HEK293 (cell line): ENCODE measurements around the gene NFKBIL1.

ENCODE experiments used
- CTCF ChIA-PET: fragments of 350-600 bp; formaldehyde crosslinking; extraction: SDS; loops from one replicate; lab custom pipeline; 2021; ENCODE audit warnings: antibody characterized with exemption; lab: Yijun Ruan, JAX
- POLR2A ChIA-PET: fragments of 300-600 bp; formaldehyde crosslinking; extraction: SDS; loops from one replicate; lab custom pipeline; 2020; ENCODE audit warnings: antibody characterized with exemption, inconsistent platforms; lab: Yijun Ruan, JAX
- H3K27ac ChIP-seq: fragments of 200-500 bp; sonication (Bioruptor generic); 2 replicates; pipeline ENCODE4 v1.5.1; 2014; ENCODE audit warnings: low read depth, low read length, control low read depth, inconsistent platforms; ENCODE audit errors: extremely low read depth
- H3K36me3 ChIP-seq, 2 experiments: fragments of 200-500 bp in 1 of 2; sonication (Bioruptor generic) in 1 of 2; 1 replicate in 1 of 2; 2 replicates in 1 of 2; pipeline ENCODE4 v1.5.1; 2014 to 2017; ENCODE audit warnings: inconsistent platforms in 2 of 2, low read length in 2 of 2; ENCODE audit not compliant: control insufficient read depth in 2 of 2, insufficient read depth in 1 of 2
- H3K4me1 ChIP-seq: fragments of 200-500 bp; sonication (Bioruptor generic); 2 replicates; pipeline ENCODE4 v1.5.1; 2014; ENCODE audit warnings: mild to moderate bottlenecking, low read length, inconsistent platforms; ENCODE audit not compliant: control insufficient read depth, insufficient read depth
- H3K4me3 ChIP-seq: 2 replicates; pipeline ENCODE4 v1.5.1; 2011; ENCODE audit warnings: low read depth, mild to moderate bottlenecking, control low read depth, low read length, moderate library complexity
- H3K9me3 ChIP-seq: fragments of 200-500 bp; sonication (Bioruptor generic); 2 replicates; pipeline ENCODE4 v1.5.1; 2014; ENCODE audit warnings: low read depth, low read length, inconsistent platforms; ENCODE audit not compliant: control insufficient read depth, insufficient read depth
- KLF17 ChIP-seq: fragments of 450-650 bp; formaldehyde crosslinking; IDR thresholded peaks from 2 replicates; pipeline ENCODE4 v1.5.1; 2016; ENCODE audit warnings: missing biosample characterization, missing genetic modification characterization
- MZF1 ChIP-seq: fragments of 450-650 bp; formaldehyde crosslinking; IDR thresholded peaks from 2 replicates; pipeline ENCODE4 v1.5.1; 2017; ENCODE audit warnings: missing biosample characterization, missing genetic modification characterization, borderline replicate concordance
- SCRT2 ChIP-seq: fragments of 450-650 bp; formaldehyde crosslinking; IDR thresholded peaks from 2 replicates; pipeline ENCODE4 v1.5.1; 2016; ENCODE audit warnings: missing biosample characterization, missing genetic modification characterization
- SP3 ChIP-seq: fragments of 450-650 bp; formaldehyde crosslinking; IDR thresholded peaks from 2 replicates; pipeline ENCODE4 v1.5.1; 2016; ENCODE audit warnings: missing biosample characterization, missing genetic modification characterization
- YY2 ChIP-seq: fragments of 450-650 bp; formaldehyde crosslinking; IDR thresholded peaks from 2 replicates; pipeline ENCODE4 v1.5.1; 2016; ENCODE audit warnings: missing biosample characterization, missing genetic modification characterization
- ZBTB8A ChIP-seq: fragments of 450-650 bp; formaldehyde crosslinking; IDR thresholded peaks from 2 replicates; pipeline ENCODE4 v1.5.1; 2016; ENCODE audit warnings: missing biosample characterization, missing genetic modification characterization
- ZFHX2 ChIP-seq: fragments of 450-650 bp; formaldehyde crosslinking; conservative IDR thresholded peaks from 2 replicates; pipeline ENCODE4 v1.5.1; 2016; ENCODE audit warnings: missing biosample characterization, missing genetic modification characterization
- ZNF132 ChIP-seq: fragments of 450-650 bp; formaldehyde crosslinking; IDR thresholded peaks from 2 replicates; pipeline ENCODE4 v1.5.1; 2017; ENCODE audit warnings: missing biosample characterization, missing genetic modification characterization, borderline replicate concordance
- ZNF140 ChIP-seq: fragments of 450-650 bp; formaldehyde crosslinking; IDR thresholded peaks from 2 replicates; pipeline ENCODE4 v1.5.1; 2016; ENCODE audit warnings: missing biosample characterization, missing genetic modification characterization
- ZNF184 ChIP-seq: fragments of 450-650 bp; IDR thresholded peaks from 2 replicates; pipeline ENCODE4 v1.5.1; 2018; ENCODE audit warnings: missing biosample characterization, mild to moderate bottlenecking, missing genetic modification characterization
- ZNF214 ChIP-seq: fragments of 450-650 bp; formaldehyde crosslinking; IDR thresholded peaks from 2 replicates; pipeline ENCODE4 v1.5.1; 2017; ENCODE audit warnings: missing biosample characterization, mild to moderate bottlenecking, missing genetic modification characterization, borderline replicate concordance
- ZNF24 ChIP-seq: fragments of 450-650 bp; formaldehyde crosslinking; IDR thresholded peaks from 2 replicates; pipeline ENCODE4 v1.5.1; 2016; ENCODE audit warnings: missing biosample characterization, missing genetic modification characterization
- ZNF248 ChIP-seq: fragments of 450-650 bp; formaldehyde crosslinking; IDR thresholded peaks from 2 replicates; pipeline ENCODE4 v1.5.1; 2017; ENCODE audit warnings: missing biosample characterization, missing genetic modification characterization
- ZNF350 ChIP-seq: fragments of 450-650 bp; formaldehyde crosslinking; IDR thresholded peaks from 2 replicates; pipeline ENCODE4 v1.5.0; 2017; ENCODE audit warnings: missing biosample characterization, mild to moderate bottlenecking, missing genetic modification characterization
- ZNF366 ChIP-seq: fragments of 450-650 bp; formaldehyde crosslinking; conservative IDR thresholded peaks from 2 replicates; pipeline ENCODE4 v1.5.1; 2016; ENCODE audit warnings: missing biosample characterization, missing genetic modification characterization
- ZNF398 ChIP-seq: fragments of 450-650 bp; formaldehyde crosslinking; IDR thresholded peaks from 2 replicates; pipeline ENCODE4 v1.5.1; 2017; ENCODE audit warnings: missing biosample characterization, missing genetic modification characterization
- ZNF501 ChIP-seq: fragments of 450-650 bp; formaldehyde crosslinking; IDR thresholded peaks from 2 replicates; pipeline ENCODE4 v1.5.1; 2016; ENCODE audit warnings: missing biosample characterization, missing genetic modification characterization
- ZNF580 ChIP-seq: fragments of 450-650 bp; formaldehyde crosslinking; IDR thresholded peaks from 2 replicates; pipeline ENCODE4 v1.5.1; 2016; ENCODE audit warnings: missing biosample characterization, missing genetic modification characterization
- ZNF707 ChIP-seq: fragments of 450-650 bp; formaldehyde crosslinking; IDR thresholded peaks from 2 replicates; pipeline ENCODE4 v1.5.1; 2016; ENCODE audit warnings: missing biosample characterization, missing genetic modification characterization
- ZNF830 ChIP-seq: fragments of 450-650 bp; IDR thresholded peaks from 2 replicates; pipeline ENCODE4 v1.5.0; 2018; ENCODE audit warnings: missing biosample characterization, missing genetic modification characterization, low read depth, mild to moderate bottlenecking, moderate library complexity
- ZSCAN18 ChIP-seq: fragments of 450-650 bp; formaldehyde crosslinking; IDR thresholded peaks from 2 replicates; pipeline ENCODE4 v1.5.1; 2016; ENCODE audit warnings: missing biosample characterization, missing genetic modification characterization

NFKBIL1 gene

GRCh38 chr6:31557443-31558317, 10.3 kb downstream of the NFKBIL1 start:
- no peak for TF ChIP-seq ZNF214 (tag by site-specific recombination)
- TF ChIP-seq KLF17 (tag by site-specific recombination) = no peak
- TF ChIP-seq ZNF707 (tag by site-specific recombination) = no peak
- no peak for TF ChIP-seq YY2 (tag by site-specific recombination)
- no peak for TF ChIP-seq ZNF580 (tag by site-specific recombination)
- TF ChIP-seq ZNF140 (tag by site-specific recombination) = no peak
- TF ChIP-seq ZNF366 (tag by site-specific recombination) = no peak
- no peak for TF ChIP-seq ZNF830
- TF ChIP-seq SCRT2 (tag by site-specific recombination) = no peak
- TF ChIP-seq ZSCAN18 = no peak
- no peak for TF ChIP-seq ZNF350 (tag by site-specific recombination)
- no peak for TF ChIP-seq SP3 (tag by site-specific recombination)
- TF ChIP-seq ZNF132 (tag by site-specific recombination) = no peak
- TF ChIP-seq ZNF184 (tag by site-specific recombination) = no peak
- Histone ChIP-seq H3K9me3 (no peaks in the 10 kb centered on the region), H3K4me1 (no peaks in the 10 kb centered on the region), H3K27ac (no peak overlapping the region), H3K36me3 (peaks cover 21 to 70% of the 10 kb centered on the region in 2 experiments; a peak in 2 of 3 replicates), H3K4me3 (no peak overlapping the region)
- ChIA-PET POLR2A (interaction anchor here (0.7 kb wide), 1 partner anchor 11 kb away, joined by 3 read pairs; the partner anchor contains the start of gene ATP6V1G2), CTCF (interaction anchor here (0.6 to 4.1 kb wide), 6 partner anchors 9 to 64 kb away, joined by 3 to 29 read pairs (median 6); no protein-coding TSS in a partner anchor)

GRCh38 chr6:31558318-31558625, 10.9 kb downstream of the NFKBIL1 start:
- no peak overlapping the region for H3K27ac ChIP-seq
- H3K4me3 ChIP-seq = no peak overlapping the region
- no peaks in the 10 kb centered on the region for H3K4me1 ChIP-seq
- no peaks in the 10 kb centered on the region for H3K9me3 ChIP-seq
- TF ChIP-seq ZNF140 (tag by site-specific recombination) = no peak
- TF ChIP-seq, all 188 proteins: peak for 0
- ChIA-PET POLR2A (no interaction called here), CTCF (interaction anchor here (1.4 to 4.1 kb wide), 3 partner anchors 38 to 65 kb away, joined by 3 to 29 read pairs (median 8); no protein-coding TSS in a partner anchor)
- peaks cover 17 to 67% of the 10 kb centered on the region in 2 experiments; a peak in 2 of 3 replicates for H3K36me3 ChIP-seq

GRCh38 chr6:31558631-31559500, 11.5 kb downstream of the NFKBIL1 start:
- POLR2A ChIA-PET = no interaction called here
- Histone ChIP-seq H3K27ac (no peak overlapping the region), H3K4me1 (no peaks in the 10 kb centered on the region), H3K4me3 (no peak overlapping the region), H3K9me3 (no peaks in the 10 kb centered on the region), H3K36me3 (peaks cover 12 to 61% of the 10 kb centered on the region in 2 experiments; a peak in 2 of 3 replicates)
- TF ChIP-seq ZBTB8A (tag by site-specific recombination) (no peak), ZFHX2 (tag by site-specific recombination) (peak; percentile 51), ZNF398 (tag by site-specific recombination) (no peak), ZNF501 (no peak), ZNF248 (tag by site-specific recombination) (no peak), ZNF24 (tag by site-specific recombination) (no peak), MZF1 (no peak)
- CTCF ChIA-PET = interaction anchor here (1.1 to 4.1 kb wide), 6 partner anchors 13 to 66 kb away, joined by 3 to 29 read pairs (median 6); partner anchors contain the start of genes ATP6V1G2 and LST1
